CD4-positive, alpha-beta T cell treated with Interleukin-4 for 4 hours (primary cell): ENCODE measurements around the gene GSTP1.

Experiments
- DNase-seq: peaks from one replicate; pipeline ENCODE4 v3.0.0-alpha.2; 2020

GSTP1 gene

GRCh38 chr11:67632175-67632981, 48.8 kb downstream of the GSTP1 start:
- no peak for DNase-seq

DNA sequence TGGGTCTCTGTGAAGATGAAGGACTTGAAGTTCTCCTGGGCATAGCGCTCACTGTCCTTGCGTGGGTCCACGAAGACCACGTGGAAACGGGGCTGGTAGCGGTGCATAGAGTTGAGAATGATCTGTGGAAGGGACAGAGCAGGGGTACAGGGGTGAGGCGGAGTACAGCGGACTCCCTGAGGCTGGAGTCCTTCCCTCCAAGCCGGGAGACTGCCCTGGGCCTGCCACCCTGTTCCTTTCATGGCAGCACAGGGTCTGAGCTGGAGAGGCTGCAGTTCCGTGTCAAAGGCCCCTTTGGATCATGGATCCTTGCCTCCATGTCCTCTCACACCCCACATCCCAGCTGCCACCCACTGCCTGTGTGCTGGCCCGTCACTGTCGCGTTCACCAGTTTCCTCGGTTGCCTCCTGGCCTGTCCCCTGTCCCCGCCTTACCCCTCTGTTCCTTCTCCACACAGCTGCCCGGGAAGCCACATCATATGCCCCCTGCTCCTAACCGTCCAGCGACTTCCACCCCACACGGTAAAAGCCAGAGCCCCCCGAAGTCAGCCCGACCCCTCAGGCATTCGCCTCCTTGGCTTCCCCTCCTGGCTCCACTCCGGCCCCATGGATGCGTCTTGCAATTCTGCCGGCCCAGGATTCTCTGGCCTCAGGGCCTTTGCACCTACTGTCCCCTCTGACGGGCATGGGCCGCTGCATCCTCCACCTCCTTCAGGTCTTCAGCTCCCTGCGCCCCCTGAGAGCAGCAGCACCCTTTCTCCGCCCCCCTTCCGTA, 49.6 kb downstream of the GSTP1 start:
- no peak for DNase-seq

- DNase-seq: no peak
Measured at GRCh38 chr11:67633758-67634365, 50.2 kb downstream of the GSTP1 start.

DNA sequence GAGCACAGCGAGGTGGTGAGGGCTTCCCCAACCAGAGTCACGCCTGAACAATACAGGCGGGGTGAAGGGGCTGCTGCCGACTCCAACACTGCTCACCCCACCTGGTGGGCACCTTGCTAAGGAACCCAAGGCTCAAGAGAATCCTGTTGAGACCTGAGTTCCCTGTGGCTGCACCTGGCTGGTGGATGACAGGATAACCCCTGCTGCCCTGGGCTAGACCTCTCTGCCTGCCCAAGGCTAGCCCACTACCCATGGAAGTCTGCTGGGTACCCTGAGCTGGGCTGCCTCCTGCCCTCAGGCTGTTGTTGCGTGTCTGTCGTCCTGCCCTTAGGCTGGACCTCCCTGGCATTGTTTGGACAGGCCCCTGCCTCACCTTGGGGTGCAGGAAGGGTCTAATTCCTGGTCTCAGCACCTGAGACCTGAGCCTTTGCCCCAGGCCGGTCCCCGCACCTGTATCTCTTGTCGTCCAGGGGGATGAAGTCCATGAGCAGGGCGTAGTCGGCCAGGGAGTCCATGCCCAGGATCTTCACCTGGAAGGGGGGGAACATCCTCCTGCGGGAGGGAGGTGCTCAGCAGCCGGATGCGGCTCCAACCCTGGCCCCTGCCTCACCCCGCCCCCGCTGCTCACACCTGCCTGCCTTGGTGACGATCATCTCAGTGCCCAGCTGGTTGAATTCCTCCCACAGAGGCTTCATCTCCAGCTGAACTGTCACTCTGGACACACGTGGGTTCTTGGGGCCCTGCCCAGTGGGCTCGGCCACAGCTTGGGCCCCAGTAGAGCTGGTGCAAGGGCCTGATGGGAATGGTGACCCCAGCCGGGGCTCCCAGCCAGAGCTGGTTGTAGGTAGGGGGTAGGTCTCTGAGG, 51.0 kb downstream of the GSTP1 start:
- DNase-seq: no peak

- DNase-seq: no peak
Measured at GRCh38 chr11:67635231-67635521, 51.6 kb downstream of the GSTP1 start.
